GM23248 (cell line): ENCODE data around the gene MGAT3.

Experiments used
- EZH2 ChIP-seq: fragments of 200-600 bp; sonication (generic); IDR thresholded peaks from 2 replicates; pipeline ENCODE4 v1.6.1; 2018; ENCODE audit warnings: antibody characterized with exemption, mild to moderate bottlenecking; ENCODE audit not compliant: insufficient read depth, poor library complexity, severe bottlenecking
- EZH2phosphoT487 ChIP-seq: fragments of 200-600 bp; sonication (generic); IDR thresholded peaks from 2 replicates; pipeline ENCODE4 v1.6.1; 2018; ENCODE audit warnings: antibody characterized with exemption, moderate library complexity, mild to moderate bottlenecking, low read depth; ENCODE audit not compliant: insufficient read depth

DNA sequence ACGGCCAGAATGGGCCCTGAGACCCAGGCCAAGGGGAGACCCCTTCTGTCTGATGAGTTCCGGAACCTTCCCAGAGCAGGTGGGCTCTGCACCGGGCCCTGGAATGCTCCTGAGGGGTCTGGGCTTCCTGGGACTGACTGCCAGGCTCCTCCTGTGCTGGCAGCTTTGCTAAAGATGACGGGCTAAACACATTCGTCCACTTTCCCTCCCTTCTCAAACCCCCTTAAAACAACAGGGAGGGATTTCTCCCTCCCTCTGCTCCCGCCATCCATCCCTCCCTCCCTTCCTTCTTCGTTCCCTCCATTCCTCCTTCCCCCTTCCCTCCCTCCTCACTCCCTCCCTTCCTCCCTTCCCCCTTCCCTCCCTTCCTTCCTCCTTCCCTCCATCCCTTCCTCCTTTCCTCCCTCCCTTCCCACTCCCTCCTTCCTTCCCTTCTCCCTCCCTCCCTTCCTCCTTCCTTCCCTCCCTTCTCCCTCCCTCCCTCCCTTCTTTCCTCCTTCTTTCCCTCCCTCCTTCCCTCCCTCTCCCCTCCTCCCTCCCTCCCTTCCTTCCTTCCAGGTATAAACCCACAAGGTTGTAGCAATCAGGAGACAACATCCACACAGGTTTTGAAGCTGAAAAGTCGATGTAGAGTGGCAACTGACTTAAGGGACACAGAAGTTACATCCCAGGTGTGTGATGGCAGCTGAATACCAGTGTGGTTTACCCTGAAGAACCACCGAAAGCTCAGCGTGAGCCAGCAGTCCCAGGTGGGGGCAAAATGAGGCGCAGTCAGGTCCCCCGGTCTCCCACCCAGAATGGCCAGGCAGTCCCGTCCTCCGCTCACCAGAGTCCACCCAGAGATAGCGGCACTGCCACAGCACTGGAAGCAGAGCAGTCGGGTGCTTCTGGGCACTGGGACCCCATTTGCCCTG lies 18.8 kb upstream of the MGAT3 start:
- TF ChIP-seq EZH2 = no peak
- TF ChIP-seq EZH2phosphoT487 = no peak
